ENCODE measurements around the gene CCDC60.

GRCh38 chr12:119375883-119376190, 41.3 kb downstream of the CCDC60 start:
- TF ChIP-seq CTCF (IDR thresholded peaks at IDR 0.05 in 4 of 5, conservative IDR thresholded peaks at IDR 0.05 in 1 of 5) (no peak), POLR2A (IDR thresholded peaks at IDR 0.05) (no peak)

Data from gastrocnemius medialis (tissue), 4 donors.